GM21723 (cell line): ENCODE results near the gene PLXNA1.

Experiments used
- ATAC-seq: cut with Tn5 transposase; IDR thresholded peaks from one replicate; pipeline ENCODE4 v1.9.1; 2021; ENCODE audit warnings: mild to moderate bottlenecking, moderate library complexity; ENCODE audit not compliant: unreplicated experiment

The PLXNA1 gene

DNA sequence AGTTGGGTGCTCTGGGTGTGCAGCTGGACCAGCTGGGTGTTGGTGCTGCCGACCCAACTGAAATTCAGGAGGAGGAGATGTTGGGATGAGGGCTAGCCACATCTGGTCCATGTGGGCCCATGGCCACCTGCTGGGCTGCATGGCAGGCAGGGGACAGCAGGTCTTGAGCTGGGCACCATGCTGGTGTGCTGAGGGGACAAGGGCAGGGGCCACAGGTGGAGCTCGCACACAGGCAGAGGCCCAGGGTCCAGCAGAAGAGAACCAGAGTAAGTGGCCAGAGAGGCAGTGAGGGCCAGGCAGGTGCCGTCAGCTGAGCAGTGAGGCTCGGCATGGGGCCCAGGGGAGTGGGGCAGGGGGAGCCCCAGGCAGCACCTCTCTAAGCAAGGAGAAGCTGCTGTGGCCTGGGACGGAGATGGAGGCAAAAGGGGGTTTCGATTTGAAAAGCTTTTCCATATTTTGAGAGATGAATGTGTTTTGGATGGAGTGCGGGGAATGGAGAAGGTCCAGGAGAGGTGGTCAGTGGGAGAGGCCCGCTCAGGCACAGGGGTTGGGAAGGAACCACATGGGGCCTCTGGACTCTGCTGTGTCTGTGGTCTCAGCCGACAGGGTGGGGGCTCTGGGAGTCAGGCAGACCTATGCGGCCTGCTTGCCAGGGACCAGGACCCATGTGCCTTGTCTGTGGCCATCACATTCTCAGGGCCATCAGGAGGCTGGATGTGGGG is 30.5 kb upstream of the PLXNA1 start:
- ATAC-seq: no peak

DNA sequence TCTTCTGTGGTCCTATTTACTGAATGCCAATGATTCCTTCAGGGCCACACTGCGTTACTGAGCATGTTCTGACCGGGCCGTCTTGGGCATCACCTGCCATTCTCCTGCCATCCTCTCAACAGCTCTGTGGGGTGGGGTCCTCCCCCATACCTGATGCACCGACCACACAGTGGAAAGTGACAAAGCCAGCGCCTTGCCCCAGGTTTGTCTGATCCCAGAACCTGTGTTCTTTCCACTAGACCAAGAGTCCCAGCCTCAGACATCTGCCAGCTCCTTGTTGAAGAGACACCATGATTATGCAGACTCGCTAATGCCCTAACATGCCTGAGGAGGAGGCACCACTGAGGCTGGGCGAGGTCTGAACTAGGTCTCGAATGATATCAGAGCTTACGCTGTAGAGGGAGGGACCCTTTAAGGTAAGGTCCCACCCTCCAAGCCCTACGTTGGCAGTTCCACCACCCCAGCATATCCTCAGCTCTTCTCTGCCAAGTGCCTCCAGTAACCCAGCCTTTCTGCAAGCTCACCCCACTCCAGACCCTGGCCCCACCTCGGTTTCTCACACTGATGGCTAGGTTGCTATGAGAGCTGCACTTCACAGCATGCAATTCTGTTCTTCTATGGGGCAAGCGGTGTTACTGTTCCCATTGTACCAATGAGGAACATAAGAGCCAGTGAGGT is 29.8 kb upstream of the PLXNA1 start:
- ATAC-seq: no peak

DNA sequence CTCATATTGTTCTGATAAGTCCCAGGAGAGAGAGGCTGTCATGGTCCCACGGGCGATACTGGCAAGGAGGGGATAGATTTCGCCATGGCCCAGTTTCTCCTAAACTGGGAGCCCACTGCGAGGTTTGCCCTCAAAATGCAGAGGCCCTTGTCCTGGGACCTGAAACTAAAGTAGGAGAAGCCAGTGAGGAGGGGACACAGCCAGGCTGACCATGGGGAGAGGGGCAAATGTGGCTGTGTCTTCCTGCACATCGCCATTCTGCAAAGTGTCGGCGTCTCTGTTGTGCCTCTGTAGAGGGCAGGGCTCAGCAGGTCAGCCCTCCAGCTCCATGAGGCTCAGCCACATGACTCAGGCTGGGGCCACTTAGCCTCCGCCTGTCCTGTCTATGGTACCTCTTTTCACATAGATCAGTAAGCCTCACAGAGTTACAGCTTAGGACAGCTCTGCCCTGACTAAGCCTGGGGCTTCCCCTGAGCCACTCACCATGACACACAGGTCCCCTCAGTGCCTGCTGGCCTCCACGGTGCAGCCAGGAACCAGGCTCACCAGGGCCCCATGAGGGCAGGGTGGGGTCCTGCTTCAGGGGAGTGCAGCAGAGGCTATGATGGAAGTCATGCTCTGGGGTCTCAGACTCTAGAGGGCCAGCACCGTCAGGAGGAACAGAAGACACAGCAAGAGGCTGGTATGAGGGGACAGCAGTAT is 28.6 kb upstream of the PLXNA1 start:
- peak; percentile 74 for ATAC-seq

DNA sequence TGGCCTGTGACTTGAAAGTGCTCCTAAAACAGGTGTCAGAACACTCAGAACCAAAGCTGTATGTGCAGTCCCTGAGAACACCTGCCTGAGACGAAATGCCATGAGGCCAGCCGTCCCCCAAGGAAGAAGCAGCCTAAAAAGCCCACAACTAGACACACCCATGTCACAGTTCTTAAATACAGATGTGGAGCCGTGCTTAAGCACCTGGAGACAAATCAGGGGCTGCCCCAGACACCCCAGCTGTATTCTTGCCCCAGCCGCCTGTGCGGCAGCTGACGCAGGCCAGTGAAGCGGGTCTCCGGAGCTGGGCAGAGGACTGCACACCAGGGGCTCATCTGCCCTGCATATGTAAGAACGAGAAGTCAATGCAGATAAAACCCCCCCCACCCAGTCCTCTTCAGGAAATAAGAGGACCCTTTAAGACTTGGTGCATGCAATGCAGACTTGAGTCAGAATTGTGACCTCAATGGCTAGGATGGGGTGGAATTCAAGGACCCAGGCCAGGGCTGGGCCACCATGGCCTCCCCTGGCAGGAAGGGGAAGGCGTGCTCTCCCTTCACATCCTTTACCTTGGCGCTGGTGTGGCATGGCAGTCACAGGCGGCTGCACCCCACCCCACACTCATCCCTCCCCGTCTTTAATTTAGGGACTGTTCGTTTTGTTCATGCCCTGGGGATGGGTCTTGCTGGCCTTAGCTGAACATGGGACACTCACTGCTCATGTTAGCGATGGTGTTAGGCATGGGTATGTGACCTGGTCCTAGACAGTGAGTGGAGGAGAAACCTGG is 27.7 kb upstream of the PLXNA1 start:
- peak; percentile 83 for ATAC-seq

DNA sequence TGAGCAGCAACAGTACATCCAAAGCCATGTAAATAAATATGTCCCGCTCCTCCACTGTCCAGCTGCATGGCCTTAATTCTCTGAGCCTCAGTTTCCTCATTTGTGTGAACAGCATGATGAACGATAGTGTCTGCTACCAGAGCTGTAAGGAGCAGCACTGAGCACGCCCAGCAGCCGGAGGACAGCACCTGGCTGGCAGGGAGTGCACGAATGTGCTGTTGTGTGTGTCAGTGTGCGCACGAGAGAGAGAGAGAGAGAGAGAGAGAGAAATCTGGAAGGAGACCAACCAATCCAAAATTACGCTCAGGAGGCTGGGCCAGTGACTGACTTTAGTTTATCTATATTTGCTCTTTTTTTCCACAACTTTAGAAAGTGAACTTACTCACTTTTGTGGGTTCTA is 26.6 kb upstream of the PLXNA1 start:
- no peak for ATAC-seq

DNA sequence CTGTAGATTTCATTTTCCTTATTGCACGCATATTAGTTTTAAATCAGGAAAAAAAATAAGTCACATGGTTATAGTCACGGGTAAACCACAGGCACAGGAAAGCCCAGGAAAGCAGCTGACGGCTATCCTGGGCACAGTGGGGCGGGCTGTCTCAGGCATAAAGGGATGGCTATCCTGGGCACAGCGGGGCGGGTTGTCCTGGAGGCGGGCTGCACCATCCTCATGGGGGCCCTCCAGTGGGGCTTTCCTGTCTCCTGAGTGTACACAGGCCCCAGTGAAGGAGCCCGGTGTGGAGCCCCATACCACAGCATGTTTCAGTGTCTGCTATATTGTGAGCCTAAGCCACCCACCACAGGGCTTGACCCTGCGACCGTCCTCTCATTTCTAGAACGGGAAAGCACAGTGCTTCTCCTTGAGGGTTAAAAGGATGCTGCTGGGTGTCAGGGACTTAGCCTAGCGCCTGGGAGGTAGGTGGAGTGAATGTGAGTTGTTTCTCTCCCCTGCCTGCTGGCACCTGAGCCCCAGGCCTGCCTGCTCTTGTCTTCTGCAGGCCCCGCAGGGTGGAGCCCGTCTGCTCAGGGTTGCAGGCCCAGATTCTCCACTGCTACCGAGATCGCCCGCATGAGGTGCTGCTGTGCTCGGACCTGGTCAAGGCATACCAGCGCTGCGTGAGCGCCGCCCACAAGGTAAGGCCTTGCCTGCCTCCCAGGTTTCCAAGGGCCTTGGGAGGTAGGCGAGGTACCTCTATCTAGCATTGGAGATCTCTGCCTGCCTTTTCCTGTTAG is 25.9 kb upstream of the PLXNA1 start:
- no peak for ATAC-seq

DNA sequence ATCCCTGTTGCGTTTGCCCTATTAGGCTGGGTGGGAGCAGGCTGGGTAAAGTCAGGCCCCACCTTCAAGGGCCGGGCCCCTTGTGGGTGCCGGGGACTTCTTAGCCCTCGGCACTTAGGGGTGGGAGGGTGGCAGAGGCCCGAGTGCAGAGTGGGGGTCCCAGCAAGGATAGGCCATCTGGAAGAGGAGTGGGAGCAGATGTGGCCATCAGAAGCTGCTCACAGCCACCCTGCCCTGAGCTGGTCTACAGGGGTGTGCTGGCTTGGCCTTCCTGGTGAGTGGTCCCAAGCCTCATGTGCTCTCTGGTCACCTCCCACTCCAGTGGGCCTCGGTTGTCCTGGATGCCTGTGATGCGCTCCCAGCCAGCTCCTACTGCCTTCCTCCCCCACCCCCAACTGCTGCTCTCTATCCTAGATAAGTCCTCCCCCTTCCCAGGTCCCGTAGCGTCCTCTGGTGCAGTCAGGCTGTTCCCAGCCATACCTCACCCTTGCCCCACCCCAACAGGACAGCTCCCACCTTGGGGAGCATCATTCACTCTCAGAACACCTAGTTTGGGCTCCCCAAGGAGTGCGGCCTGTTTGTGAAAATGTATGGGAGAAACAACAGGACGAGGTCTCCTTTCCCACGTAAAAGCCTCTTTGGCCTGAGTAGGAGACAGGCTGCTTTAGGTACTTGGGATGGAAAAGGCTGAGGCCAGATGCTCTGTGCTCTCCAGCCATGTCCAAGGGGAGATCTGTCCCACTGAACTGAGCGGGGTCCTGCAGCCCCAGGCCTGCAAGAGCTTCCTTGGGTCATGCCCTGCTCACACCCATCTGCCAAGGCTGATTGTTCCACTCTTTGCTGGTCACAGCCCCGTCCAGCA is 24.9 kb upstream of the PLXNA1 start:
- ATAC-seq: no peak

DNA sequence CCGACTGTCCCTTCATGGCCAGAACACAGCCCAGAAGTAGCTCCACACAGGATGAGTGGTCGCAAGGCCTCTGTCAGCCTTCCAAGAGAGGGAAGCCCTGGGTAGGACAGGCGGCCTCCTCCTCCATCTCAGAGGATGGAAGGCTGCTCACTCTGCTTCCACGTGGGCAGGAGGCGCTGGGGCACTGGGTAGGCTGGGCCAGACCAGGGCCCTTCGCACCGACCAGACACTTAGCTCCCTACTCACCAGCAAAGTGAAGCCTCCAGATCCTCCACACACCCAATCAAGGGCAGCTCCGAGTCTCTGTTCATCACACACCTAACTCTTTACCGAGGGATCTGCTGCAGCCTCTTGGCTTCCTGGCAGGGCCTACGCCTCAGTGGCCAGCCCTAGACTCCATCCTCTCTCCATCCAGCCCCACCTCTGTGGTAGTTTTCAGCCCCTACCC is 24.3 kb upstream of the PLXNA1 start:
- ATAC-seq: no peak

DNA sequence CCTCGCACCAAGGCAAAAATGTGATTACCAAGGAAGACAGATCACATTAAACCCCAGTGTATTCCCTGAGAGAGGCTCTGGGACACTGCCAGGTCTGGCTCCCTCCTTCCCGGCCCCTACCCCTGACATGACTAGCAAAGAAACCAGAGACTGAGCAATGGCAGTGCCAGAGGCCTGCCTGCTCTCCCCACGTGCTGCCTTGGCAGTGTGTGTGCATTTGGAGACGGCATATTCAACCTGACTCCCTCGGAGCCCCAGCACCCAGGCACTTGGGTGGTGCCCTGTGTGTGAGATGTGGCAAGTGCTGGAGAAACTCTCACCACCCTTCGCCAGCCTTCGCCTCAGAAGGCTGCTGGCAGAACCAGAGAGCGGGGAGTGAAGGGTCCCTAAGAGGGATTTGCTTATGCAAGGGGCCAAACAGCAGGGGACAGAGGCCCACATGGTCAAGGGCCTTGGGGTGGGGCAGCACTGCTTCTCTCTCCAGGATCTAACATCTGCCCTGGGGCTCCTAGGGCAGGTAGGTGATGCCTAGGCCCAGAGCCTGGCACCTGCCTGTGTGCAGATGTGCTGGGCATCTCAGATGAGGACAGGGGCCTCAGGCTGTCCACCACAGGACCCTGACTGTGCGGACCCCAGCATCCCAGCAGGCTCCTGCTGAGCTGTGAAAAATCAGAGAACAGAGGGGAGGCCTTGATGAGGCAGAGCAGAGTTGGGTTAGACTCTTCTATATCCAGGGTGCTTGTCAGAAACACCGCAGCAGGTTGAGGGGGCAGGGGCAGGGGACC is 23.6 kb upstream of the PLXNA1 start:
- no peak for ATAC-seq

DNA sequence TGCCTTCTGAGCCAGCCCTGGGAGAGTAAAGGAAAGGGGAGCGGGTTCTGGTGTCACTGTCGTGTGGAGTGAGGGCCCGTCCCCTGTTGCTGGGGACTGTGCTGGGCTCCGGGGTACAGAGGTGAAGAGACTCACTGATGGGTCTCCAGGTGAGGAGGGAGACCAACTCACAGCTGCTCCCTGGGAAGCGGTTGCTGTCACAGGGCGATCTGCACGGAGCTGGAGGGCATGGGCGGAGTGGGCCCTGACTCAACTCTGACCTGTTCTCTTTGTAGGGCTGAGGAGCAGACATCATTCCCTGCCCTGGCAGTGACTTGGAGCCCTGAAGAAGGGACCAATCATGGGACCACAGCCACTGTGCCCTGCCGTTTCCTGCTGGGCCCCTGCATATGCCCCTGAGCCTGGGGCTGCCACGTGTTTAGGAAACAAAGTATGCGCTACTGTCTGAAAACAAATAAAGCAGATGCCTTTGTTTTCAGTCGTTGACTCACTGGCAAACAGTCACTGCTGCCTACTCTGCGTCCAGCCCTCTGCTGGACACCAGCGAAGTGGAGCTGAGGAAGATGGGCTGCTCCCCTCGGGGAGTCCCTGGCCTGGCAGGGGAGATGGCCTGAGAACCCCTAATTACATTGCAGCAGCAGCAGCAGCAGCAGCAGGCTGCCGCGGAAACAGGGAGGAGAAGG is 22.9 kb upstream of the PLXNA1 start:
- no peak for ATAC-seq

DNA sequence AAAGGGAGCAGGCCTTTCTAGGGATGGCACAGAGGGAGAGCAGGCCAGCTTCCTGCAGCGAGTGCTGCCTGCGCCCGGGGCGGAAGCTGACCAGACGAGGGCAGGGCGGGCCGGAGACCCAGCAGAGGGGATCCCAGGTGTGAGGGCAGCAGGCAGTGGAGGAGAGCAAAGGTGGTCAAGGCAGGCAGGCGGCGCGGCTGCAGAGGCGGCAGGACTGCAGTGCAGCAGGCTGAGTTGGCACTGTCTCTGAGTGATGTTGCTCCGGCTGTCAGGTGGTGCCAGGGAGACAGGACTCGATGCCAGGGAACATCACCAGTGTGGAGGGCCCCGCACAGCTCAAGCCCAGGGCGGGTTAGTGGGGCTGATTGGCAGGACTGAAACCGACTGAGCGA is 22.3 kb upstream of the PLXNA1 start:
- no peak for ATAC-seq

DNA sequence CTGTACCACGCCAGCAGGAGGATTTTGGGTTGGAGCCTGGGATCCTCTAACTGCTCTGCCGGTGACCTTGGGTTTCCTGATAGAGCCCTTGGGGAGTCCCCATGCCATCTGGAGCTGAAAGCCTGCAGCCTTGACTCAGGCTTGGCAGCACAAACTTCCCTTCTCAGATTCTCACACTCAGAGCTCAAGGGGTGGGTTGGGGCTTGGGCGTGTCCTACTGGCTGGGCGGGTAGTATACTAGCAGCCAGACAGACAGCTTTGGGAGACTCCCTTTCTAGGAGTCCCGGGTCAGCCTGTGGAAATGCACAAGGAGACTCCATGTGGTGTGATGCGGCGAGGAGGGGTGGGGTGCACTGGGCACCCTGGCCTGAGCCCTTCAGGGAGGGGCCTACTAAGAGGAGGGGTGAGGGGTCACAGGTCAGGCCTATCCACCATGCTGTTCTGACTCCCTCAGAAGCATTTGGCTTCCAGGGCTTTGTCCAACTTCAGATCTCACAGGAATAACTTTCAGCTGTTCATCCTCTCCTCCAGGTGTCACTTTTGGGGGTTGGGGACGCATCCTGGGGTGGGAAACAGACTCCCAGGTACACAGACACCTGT is 21.6 kb upstream of the PLXNA1 start:
- ATAC-seq: peak; percentile 73

DNA sequence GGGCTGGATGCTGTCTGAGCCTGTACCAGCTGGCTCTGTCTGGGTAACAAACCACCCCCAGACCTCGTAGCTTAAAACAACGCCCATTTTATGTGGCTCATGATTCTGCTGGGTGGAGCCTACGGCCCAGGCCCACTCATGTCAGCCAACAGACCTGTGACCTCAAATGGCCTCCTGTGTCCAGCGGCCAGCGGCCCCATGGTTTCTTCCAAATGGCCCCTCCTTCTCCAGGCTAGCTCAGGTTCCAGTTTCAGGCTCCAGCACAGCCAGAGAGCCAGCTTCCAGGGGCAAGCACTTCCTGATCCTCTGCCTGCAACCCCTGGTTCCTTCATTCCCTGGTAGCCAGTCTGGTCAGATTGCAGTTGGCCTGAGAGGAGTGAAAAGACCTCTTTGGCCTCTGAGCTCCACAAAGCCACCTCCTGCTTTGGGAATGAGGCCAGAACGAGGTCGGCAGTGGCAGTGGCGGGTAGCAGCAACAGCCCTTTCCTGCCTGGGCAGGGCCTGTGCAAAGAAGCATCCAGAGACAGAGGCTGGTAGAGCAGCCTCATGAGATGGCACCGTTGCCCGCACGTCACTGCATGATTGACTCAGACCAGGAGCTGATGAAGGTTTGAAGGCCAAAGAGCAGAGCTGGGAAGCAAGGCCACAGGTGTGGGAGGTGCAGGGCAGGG is 21.0 kb upstream of the PLXNA1 start:
- ATAC-seq: no peak

DNA sequence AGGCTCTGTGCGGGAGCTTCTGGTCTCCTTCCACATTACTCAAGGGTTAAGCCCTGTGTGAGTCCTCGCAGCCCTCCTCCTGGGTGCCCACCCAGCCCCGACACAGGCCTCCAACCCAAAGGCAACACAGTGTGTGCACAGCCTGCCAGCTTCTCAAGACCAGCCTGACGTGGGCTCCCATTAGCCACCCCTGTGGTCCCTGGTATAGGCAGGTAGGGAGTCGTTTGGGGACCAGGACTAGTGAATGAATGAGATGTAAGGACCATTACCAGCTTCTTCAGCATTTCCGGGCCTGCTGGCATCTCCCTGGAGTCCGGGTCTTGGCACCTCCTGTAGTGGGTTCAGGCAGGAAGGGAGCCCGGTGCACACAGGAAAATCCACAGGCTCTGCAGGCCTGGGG is 20.2 kb upstream of the PLXNA1 start:
- ATAC-seq: no peak

DNA sequence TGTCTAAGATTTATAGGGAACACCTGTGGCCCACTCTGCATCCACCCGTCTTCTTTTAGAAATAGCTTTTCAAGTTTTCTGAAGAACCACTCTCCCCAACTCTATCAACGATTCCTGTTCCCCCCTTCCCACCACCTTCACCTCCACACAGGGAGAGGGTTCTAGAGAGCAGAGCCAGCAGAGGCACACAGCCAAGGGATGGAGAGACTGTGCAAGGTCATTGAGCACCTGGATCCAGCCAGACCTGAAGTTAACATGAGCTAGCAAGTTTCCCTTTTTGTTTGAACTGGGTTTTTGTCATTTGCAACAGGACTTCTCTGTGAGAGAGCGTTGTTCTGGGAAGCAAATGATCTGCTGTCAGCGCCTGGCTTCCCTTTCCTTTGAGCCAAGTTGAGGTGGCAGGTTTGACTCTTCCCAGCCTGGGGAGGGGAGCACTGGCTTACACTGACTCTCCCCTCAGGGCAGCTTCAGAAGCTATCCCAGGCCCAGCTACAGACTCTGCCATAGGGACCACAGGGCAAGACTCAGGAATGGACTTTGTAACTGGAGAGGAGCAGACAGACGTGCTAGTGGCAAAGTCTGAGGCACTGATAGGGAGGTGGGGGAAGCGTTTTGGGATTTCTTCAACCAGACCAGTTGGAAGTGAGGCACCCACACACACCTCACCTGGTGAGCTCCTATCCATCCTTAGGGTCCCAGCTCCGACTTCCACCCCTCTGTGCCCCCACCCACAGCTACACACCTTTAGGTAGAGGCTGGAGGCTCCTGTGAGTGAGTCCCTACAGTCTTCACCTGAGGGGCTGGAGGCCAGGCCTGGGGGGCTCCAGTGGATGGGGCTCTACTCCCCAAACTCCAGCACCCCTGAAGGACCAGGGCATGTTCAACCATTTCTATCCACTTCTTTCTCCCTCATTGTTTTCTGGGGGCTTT is 19.4 kb upstream of the PLXNA1 start:
- no peak for ATAC-seq

DNA sequence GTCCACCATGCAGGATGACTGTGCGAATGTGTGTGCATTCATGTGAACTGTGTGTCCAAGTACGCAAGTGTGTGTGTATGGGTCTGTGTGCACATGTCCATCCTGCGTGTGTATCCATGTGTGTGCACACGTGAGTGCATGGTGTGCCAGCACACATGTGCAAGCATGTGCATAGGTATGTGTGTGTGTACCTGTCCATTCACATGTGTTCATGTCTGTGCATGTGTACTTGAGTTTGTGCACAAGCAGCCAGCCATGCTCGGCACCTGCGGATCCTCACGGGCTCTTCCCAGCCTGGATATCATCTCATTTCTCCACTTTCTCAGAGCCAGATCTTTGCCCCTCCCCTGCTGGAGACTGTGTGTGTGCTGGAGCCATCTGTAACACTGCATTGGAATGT is 18.7 kb upstream of the PLXNA1 start:
- no peak for ATAC-seq
